HFFc6 (cell line): ENCODE results near the gene RCBTB1. TPM values are rescaled to one million over a fixed set of nuclear protein-coding genes. Genes with fewer than 3 reads are reported as not detected.
A peak's percentile ranks its signal among the peaks of the same experiment; 100 is the strongest.

Experiments used
- DNase-seq: peaks from one replicate; pipeline ENCODE4 v3.0.0-alpha.2; 2018
- H3K27ac Mint-ChIP-seq: 2 replicates; pipeline ENCODE4 v1.8.0; 2020; ENCODE audit warnings: mild to moderate bottlenecking, mixed read lengths
- H3K27me3 Mint-ChIP-seq: 2 replicates; pipeline ENCODE4 v1.8.0; 2021; ENCODE audit warnings: mild to moderate bottlenecking, moderate library complexity, mixed read lengths; ENCODE audit not compliant: insufficient read depth
- H3K36me3 Mint-ChIP-seq: 2 replicates; pipeline ENCODE4 v1.8.0; 2021; ENCODE audit warnings: low read depth, mixed read lengths
- H3K4me1 Mint-ChIP-seq: 2 replicates; pipeline ENCODE4 v1.8.0; 2020; ENCODE audit warnings: low read depth, mixed read lengths
- H3K4me3 Mint-ChIP-seq: 2 replicates; pipeline ENCODE4 v1.8.0; 2020; ENCODE audit warnings: mild to moderate bottlenecking, moderate library complexity, mixed read lengths
- H3K9me3 Mint-ChIP-seq: 2 replicates; pipeline ENCODE4 v1.8.0; 2020; ENCODE audit warnings: mild to moderate bottlenecking, mixed read lengths
- CTCF ChIP-seq: fragments of 200-600 bp; sonication (generic); IDR thresholded peaks from 2 replicates; pipeline ENCODE4 v1.5.0; 2021; ENCODE audit warnings: antibody characterized with exemption, mild to moderate bottlenecking
- total RNA-seq, 6 experiments: library from RNA; stranded (reverse); fragmentation: NEBNext Ultra II Directional; extraction: Animal tissue kit (Norgen Biotek cat#: 25700); gene quantifications; 2 replicates in 1 of 6; 3 replicates in 5 of 6; pipeline ENCODE4 v1.2.3, GENCODE V29; 2021

The RCBTB1 gene
- total RNA-seq, 6 experiments from 2014 or later = 13.3 to 17.4 (median 15.6) TPM

- TF ChIP-seq CTCF = no peak
- H3K27ac Mint-ChIP-seq = no peak overlapping the region
- peaks cover 3% of the 10 kb centered on the region for H3K27me3 Mint-ChIP-seq
- H3K9me3 Mint-ChIP-seq = no peaks in the 10 kb centered on the region
- no peaks in the 10 kb centered on the region for H3K36me3 Mint-ChIP-seq
- no peak overlapping the region for H3K4me3 Mint-ChIP-seq
- DNase-seq = no peak
- peaks cover 15% of the 10 kb centered on the region for H3K4me1 Mint-ChIP-seq
Measured at GRCh38 chr13:49629196-49629938, 44.0 kb upstream of the RCBTB1 start.

GRCh38 chr13:49627831-49628652 is 42.7 kb upstream of the RCBTB1 start, which contains the start of gene ARL11:
Gene ARL11 (plus strand): TSS chr13:49628507. CDS start chr13:49630448, 1,941 bp downstream.
- Mint-ChIP-seq H3K9me3 (no peaks in the 10 kb centered on the region), H3K36me3 (no peaks in the 10 kb centered on the region), H3K27me3 (peaks cover 6% of the 10 kb centered on the region), H3K27ac (no peak within 1 kb of the TSS), H3K4me3 (no peak within 1 kb of the TSS), H3K4me1 (peaks cover 15% of the 10 kb centered on the region)
- no peak for TF ChIP-seq CTCF
- no peak for DNase-seq

GRCh38 chr13:49625392-49626079 is 40.2 kb upstream of the RCBTB1 start:
- H3K4me1 Mint-ChIP-seq = peaks cover 15% of the 10 kb centered on the region
- no peak for TF ChIP-seq CTCF
- no peak for DNase-seq
- no peaks in the 10 kb centered on the region for H3K36me3 Mint-ChIP-seq
- peaks cover 9% of the 10 kb centered on the region for H3K27me3 Mint-ChIP-seq
- no peak overlapping the region for H3K4me3 Mint-ChIP-seq
- no peaks in the 10 kb centered on the region for H3K9me3 Mint-ChIP-seq
- H3K27ac Mint-ChIP-seq = peak overlapping the region; percentile 7; the same call in 1 of the 2 replicates

- DNase-seq = no peak
- Mint-ChIP-seq H3K36me3 (no peaks in the 10 kb centered on the region), H3K9me3 (no peaks in the 10 kb centered on the region), H3K4me3 (no peak overlapping the region), H3K4me1 (peaks cover 15% of the 10 kb centered on the region), H3K27me3 (peaks cover 9% of the 10 kb centered on the region), H3K27ac (no peak overlapping the region)
- TF ChIP-seq CTCF = no peak
Measured at GRCh38 chr13:49624229-49624628, 38.9 kb upstream of the RCBTB1 start.

GRCh38 chr13:49622174-49622946 is 37.0 kb upstream of the RCBTB1 start:
- no peak overlapping the region for H3K4me3 Mint-ChIP-seq
- no peak for TF ChIP-seq CTCF
- no peaks in the 10 kb centered on the region for H3K9me3 Mint-ChIP-seq
- H3K36me3 Mint-ChIP-seq = no peaks in the 10 kb centered on the region
- peaks cover 15% of the 10 kb centered on the region for H3K4me1 Mint-ChIP-seq
- no peak for DNase-seq
- peaks cover 9% of the 10 kb centered on the region for H3K27me3 Mint-ChIP-seq
- H3K27ac Mint-ChIP-seq = no peak overlapping the region
